Activated gamma-delta T cell treated with Interleukin-2 at 50 U/mL for 16 hours (primary cell): ENCODE measurements around the gene MAPK1.

ENCODE experiments used
- DNase-seq: peaks from one replicate; pipeline ENCODE4 v3.0.0-alpha.2; 2020

The MAPK1 gene

DNA sequence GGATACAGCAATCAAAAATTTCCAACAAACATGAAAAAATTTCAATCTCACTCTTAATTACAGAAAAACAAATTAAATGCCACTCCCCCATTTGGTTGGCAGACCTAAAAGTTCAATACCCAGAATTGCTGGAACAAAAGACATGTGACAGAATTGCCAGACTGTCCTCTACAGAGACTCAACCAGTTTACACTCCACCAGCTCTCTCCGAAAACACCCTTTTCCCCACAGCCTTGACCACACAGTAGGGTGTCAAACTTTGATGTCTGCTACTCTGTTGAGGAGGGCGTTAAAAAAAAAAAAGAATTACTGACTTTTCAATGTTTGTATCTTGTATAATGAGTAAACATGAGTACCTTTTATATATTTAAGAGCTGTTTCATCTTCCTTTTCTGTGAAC lies 87.2 kb downstream of the MAPK1 start:
- DNase-seq: peak; percentile 41

DNA sequence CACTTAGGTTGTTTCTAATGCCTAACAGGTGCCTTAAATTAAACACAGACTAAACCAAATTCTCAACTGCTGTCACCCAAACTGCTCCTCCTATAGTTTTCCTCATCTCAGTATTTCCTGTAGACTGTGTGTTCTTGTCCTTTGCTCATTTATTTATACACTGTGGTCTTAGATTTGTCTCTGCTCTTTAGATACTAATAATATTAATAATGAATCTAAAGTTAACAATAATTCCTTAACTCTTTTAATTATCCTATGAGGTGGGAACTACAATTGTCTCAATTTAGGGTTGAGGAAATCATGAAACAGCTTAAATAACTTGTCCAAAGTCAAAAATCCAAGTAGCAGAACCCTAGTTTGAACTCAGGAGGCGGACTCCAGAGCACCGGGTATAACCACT lies 88.0 kb downstream of the MAPK1 start:
- no peak for DNase-seq

DNA sequence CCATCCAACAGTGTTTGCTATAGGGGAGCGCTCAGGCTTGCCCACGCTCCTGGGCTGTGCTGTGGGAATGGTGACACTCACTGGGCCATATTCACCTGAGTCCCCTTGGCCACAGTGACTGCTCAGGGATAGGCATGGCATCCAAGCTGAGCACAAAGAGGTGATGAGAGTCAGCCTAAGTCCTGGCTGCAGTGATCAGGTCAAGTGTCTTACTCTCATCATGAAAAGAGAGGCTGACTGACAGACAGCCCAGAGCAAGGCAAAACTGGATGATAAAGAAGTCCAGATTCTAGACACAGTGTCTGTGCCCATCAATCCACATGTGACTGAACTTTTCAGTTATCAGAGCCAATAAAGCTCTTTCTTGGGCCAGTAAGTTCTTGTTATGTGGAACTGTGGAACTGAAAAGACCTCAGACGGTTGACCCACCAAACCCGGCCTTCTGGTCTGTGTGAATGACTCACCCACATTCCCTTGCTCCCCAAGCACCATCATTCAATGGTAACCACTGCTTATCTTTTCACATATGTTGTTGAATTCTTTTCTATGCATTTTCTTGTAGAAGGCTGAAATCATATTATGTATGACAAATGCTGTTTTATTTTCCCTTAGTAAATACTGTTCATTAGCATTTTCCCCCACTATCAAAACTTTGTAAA lies 88.6 kb downstream of the MAPK1 start:
- no peak for DNase-seq

DNA sequence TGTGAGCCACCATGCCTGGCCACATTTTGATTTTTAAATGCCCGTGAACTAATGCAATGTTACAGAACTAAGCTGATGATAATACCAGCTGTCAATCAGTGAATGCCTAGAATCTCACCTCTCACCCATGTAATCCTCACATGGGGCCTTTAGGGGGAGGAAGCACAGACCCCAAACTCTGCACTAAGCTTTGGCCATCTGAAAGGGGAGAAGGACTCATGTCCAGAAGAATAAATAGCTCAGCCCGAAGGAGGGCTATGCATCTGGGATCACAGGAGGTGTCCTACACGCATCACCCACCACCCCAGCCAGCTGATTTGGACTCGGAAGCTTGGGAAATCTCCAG lies 95.8 kb downstream of the MAPK1 start:
- no peak for DNase-seq

DNA sequence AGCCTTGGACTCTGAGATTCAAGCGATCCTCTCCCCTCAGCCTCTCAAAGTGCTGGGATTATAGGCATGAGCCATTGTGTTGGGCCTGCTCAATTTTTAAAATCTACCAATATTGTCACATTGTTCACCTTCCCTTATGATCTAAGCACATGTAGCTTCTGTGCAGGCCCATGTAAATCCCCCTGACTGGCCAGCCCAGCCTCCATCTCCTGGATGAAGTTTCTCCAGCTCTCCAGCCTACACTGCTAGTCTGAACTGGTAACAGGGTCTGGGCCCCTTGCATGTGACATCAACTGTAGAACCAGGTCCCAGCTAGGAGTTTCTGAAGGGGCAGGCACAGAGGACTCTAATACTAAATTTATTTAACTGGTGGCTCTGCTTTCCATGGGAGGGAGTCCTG lies 99.0 kb downstream of the MAPK1 start:
- no peak for DNase-seq

DNA sequence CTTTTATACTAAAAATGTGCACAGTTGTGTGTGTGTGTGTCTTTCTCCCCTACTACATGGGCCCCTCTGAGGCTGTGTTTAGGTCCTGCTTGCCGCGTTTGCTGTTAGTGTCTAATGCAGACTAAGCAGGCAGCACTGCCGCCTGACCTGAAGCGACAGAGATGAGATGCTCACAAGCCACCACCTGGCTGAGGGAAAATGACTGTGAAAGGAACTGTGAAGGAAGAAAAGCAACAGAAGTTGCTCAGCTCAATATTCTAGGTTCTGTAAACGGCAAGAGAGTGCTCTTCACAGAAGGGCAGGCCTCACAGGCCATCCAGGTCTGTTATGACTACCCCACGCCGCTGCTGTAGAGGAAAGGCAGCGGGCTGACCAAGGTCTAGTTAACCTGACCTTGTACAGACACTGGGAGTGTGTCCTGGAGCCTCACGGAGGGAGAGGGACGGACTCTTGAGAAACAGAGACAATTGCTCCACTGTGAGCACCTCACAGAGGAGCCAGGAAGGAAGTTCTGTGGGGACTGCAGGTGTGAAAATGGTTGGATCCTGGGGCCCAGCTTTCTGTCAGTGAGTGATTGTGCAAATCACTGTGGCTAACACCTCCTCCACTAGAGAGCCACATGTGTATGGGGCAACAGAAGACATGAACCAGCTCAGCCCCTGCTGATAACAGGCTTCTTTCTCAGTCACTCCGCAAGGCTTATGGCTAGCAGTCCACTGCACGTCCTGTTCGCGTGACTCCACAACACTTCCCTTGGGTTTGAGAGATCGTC lies 100.6 kb downstream of the MAPK1 start:
- DNase-seq: peak; percentile 76

DNA sequence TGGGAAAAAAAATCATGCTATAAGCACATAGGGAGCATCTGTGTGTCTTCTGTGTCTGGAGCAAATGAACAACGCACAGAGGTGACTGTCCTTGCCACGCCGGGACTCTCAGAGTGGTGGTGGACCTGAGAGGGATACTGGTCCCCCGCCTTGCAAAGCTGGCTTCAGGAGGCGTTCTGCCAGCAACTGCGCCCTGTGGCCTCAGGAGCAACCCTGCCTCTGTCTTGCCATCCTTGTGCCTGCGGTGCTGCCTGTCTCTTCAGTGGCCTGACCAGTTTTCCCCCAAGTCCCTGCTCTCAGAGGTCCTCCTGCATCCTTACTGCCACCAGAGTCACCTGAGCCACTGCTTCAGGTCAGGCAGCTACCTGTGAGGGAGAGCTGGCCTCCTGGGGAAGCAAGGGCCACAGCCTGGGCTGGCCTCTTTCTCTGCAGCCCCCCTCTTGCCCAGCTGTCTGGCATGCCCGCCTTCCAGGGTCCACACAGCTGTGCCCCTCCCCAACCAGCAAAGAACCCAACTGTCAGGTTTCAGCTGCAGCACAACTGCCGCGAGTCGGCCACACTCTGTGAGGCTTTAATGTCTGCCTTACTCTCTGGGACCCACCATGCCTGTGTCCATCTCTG lies 101.4 kb downstream of the MAPK1 start:
- DNase-seq: no peak

DNA sequence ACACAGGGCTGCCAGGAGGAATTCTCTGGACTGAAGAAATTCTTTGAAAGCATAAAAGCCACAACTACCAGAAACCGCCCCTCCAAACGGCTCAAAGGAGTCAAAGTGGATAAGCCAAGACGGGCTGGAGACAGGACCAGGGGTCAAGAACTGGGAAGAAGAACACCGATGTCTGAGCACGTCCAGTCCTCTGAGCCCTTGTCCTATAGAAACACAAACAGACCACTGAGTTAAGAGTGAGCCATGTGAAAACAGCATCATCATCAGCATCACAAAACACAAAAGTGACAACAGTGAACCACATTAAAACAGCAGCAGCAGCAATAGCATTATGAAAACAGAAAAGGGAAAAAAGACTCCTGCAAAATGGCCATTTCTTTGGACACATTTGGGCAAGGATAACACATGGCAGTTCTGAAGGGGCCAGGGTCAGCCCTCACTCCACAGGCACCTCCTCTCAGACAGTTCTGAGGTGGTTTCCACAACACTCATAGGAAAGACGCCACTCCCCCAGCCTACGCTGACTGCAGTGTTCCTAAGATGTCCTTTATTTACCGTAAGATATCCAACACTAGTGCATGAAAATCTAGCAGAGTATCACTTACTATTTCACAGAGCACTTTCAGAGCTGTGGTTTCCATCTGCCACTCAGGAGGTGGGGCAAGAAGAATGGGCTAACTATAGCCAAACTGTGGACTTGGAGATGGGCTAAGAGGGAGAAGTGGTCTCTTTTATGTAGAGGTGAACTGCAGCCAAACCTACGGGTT lies 103.2 kb downstream of the MAPK1 start:
- no peak for DNase-seq

DNA sequence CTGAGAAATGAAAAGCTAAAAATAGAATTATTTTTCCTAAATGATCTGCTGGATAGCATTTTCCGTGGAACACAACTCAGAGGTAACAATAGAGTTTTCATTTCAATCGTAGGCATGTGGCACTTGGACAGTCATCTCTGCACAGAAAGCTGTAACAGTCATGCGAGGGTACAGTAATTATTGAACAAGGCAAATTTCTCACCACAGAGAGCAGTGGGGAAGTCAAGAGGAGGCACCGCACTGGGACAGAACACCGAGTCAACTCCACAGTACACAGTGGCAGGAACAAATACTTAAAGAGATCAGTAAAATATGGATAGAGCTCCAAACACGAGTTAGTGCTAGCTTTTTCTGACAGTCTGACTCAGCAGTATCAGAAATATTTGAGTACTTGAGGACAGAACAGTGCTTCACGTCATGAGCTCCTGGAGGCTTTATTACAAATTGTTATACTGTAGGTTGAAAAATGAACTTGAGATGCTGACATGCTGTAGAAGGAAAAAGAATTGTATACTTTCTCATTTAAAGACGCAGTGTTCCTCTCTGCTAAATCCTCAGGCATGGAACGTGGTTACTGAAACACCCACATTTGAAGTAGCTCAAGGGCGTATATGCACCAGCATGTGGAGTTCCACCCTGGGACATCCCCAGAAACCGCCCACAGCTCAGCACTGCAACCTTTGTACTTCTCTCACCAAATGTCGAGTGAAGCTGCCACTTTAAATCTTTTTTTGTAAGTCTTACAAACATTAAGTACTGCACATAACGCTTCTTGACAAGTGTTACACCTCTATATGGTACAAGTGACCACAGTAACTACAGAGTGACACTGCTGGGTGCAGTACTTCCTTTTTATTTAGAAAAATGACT lies 104.5 kb downstream of the MAPK1 start:
- peak; percentile 38 for DNase-seq

DNA sequence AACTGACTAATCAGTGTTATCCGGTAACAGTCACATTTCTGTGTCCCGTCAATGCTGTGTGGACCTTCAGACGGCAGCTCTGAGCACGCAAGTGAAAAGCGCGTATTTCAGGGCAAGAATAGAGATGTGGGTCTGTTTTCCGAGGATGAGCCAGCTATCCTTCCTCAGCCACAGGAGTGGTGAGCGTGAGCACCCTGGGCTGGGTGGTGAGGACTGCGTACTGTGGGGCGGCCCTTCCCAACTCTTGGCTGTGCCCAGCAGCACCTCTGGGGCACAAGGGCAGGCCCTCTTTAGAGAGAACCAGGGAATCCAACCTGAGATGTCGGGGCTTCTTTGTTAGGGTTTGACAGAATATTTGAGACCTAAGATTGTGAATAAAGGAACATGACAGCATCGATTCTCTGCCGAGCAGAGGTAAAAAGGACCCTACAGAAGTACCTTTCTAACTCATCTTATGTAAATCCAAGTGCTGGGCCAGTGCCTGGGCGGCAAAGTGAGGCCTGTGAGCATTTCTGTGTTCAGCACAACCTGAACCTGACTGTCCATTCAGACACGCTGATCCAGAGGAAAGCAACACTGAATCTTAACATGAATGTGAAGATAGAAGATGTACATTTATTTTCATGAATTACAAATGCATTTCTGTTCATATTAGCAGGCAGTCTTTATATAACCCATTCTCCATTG lies 105.3 kb downstream of the MAPK1 start:
- DNase-seq: no peak

DNA sequence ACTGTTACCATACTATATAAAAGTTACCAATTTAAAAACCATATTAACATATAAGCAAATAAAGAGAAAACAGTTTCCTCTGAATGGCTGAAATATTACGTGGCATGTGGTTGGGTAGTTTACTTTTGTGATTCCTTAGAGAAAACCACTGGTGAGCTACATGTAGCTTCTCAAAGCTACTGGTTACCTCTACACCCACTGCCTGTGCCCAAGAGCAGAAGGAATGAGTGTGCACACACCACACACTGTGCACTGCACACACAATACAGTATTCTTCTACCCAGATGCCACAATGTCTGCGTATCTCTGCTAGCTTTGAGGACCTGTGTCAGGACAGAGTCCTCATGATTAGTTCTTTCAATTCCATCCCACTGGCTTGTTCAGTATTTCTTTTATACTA lies 106.4 kb downstream of the MAPK1 start:
- DNase-seq: no peak

DNA sequence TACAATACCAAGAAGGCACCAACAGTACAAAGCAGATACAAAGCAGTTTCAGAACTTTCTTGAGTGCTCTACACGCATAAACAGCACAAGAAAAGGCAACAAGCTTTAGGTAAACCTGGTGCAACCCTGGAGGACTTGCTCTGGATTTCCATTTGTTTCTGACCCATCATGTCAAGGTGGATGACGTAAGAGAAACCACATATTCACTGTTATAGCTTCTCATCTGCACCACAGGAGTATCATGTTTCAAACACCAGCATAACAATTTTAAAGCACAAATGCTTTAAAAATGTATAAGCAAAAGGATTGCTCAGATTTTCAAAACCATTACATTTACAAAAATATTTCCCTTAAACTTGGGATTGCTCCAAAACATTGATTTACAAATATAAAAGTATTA lies 106.8 kb downstream of the MAPK1 start:
- DNase-seq: no peak

DNA sequence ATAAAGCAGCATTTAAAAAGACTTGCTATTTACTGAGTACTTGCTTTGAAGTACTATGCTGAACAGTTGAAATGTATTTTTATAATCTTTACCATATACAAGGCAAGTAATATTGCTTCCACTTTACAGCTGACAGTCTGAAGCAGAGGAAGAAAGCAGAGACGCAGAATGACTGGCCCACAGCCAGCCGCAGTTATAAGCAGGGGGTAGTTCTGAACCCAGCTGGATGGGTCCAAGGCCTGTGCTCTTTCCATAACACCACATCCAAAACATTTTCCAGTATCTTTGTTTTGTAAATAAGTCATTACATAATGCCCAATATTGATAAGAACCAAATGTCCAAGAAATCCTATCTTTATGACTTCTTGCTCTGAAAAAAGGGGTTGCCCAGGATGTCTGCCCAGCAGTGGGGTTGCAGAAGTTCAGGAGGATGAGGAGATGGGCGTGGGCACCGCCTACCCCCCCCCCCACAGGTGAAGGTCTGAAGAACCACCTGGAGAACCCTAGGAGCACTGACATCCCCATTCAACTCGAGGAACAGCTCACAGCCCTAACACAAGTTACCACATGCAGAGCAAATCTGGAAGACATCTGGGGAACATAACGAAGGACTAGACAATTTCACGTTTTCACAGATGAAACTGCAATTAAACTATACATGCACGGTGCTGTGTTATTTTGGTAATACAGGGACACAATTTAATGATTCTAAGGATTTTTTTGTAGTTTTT lies 107.6 kb downstream of the MAPK1 start:
- DNase-seq: no peak

DNA sequence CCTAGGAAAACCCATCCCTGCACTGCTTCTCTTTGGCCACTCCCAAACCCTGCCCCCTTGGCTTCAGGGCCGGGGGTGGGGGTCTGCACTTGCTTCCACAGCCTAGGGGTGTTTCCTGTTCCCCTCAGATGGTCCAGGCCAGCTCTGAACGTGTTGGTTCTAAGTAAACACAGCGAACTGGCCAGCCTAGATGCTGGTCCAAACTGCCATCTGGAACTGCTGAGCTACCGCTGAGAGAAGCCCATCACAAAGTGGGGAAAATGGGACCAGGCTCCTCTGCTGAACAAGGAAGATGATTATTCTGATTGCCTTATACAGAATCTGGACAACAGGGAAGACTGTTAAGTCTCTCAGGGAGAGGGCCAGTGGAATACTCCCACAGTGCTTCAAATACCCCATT lies 108.4 kb downstream of the MAPK1 start:
- DNase-seq: no peak

DNA sequence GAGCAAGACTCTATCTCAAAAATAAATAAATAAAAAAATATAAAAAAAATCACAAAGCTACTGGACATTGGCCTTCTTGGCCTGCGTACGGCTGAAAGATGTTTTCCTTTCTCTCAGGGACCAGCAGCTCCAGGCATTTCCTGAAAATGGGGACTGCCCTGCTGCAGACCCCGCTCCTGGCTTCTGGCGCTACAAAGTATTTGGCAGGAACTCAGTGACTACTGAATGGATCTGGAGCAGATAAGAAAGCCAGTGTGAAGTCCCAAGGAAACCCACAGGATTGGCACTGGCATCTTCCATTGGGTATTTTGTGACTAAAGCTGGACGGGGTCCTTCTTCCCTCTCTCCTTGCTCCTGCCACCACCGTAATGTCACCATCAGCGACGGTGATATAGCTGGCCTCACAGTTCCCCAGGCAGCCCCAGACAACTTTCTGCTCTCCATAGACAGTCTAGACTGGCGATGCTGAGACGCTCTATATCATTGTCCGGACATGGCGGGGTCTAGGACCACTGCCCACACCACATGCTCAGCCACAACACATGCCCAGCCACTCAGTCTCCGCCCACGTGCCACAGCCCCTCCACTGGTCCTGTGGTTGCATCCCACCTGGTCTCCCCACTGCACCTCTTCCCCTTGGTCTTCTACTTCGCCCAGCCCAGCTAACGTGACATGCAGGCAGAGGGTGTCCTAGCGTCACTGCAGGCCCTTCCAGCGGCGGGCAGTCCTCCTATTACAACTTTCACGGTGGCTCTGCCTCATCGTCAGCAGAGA lies 109.2 kb downstream of the MAPK1 start:
- DNase-seq: no peak

DNA sequence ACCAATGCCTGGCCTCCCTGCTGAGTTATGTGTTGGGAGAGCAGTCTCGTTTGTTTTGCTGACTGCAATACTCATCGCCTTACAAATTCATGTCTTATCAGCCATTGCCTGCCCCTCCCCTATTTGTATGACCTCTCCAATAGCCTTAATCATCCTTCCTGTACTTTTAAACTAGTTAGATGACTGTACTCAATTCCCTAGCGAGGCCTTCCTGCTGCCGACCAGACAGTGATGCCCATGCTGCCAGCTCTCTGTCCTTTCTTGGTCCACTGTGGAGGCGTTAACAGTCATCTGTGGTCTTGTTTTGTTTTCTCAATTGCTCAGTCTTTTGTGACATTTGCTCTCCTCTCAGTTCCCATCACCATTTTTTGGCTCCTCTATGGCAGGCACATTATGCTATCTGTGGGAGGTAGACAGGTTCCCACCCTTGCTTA lies 111.6 kb downstream of the MAPK1 start:
- DNase-seq: no peak

DNA sequence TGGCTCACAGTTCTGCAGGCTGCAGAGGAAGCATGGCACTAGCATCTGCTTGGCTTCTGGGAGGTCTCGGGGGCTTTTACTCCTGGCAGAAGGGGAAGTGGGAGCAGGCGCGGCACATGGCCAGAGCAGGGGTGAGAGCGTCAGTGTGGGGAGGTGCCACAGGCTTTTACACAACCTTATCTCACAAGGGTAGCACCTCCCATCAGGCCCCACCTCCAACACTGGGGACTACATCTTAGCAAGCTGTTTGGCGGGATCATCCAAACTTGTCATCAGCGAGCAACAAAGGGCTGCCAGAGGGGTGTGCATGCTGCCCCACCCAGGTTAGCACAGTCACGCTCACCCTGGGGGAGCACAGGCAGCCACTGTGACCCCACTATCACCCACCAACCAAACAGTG lies 112.9 kb downstream of the MAPK1 start:
- no peak for DNase-seq

DNA sequence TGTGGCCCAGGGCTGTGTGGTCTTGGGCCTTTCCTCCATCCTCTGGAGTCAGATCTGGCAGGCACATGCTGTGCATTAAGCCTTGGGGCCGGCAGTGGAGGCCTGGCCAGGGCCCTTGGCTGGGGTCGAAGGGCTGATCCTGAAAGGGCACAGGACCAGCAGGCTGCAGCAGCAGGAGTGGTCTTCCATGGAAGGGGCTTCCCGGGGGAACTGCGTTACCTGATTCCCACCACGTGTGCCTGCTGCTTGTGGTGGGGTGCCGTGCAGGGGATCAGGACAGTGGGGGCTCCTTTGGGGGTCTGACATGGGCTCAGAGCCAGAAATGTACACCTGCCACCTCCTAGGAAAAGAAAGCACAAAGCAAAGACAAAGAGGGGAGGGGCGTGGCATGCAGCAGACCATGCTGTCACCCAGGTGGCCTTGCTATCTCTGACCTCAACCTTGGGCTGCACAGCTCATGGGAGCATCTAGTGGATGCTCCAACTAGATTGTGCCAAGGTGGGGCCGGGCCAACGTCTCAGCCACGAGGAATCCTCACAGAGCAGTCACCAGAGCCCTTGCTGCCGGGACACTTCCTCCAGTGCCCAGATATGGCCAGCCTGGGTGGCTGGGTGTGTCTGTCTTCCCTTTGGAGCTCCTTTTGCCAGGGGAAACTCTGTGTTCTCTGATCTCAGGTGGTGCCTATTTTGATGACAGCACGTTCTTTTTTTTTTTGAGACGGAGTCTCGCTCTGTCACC lies 113.9 kb downstream of the MAPK1 start:
- no peak for DNase-seq

DNA sequence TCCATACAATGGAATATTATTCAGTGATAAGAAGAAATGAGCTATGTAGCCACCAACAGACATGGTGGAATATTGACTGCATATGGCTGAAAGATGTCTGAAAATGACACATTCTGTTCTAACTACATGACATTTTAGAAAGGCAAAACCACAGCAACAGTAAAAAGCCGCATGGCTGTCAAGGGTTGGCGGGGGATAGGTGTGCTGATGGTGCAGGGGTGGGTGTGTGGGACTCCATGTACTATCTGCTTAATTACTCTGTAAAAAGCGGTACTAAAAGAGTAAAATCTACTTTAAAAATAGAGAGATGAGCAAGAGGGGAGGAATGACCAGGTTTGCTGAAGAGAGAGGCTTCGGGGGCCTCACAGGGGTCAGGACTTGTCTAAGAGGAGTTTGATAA lies 115.2 kb downstream of the MAPK1 start:
- DNase-seq: no peak

DNA sequence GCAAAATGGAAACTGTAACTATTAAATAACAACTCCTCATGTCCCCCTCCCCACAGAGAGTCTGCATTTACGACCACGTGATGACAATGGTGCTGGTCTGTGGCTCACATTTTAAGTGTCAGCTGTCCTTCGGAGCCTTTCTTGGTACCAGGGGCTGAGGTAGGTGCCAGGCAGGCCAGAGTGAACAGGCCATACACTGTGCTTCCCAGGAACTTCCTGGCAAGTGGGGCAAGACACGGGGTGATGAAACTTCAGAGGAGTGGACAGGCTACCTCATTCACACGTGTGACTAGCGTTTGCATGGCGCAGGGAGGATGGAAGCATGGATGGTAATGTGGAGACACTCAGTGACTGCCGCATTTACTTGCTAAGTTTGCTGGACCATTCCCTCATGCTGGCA lies 121.5 kb downstream of the MAPK1 start:
- no peak for DNase-seq
